Tibial artery (tissue), 4 donors: ENCODE data around the gene ANKRD61.
"Not testable (repeated sequence)": the region's sequence is repeated elsewhere in the genome, so short reads cannot be mapped to it uniquely, and the experiment has no call there.

Experiments
- DNase-seq, 2 donors: peaks; one replicate each; pipeline ENCODE4 v3.0.0-alpha.2; 2019
- H3K27ac ChIP-seq, 2 donors: fragments of 200-600 bp; sonication (generic) in 1 of 2; 1 replicate in 1 of 2; 2 replicates in 1 of 2; pipeline ENCODE4 v1.5.1; 2018 to 2019; ENCODE audit warnings: mild to moderate bottlenecking in 1 of 2
- H3K27me3 ChIP-seq, 2 donors: fragments of 200-600 bp; sonication (generic) in 1 of 2; one replicate each; pipeline versions ENCODE4 v1.5.1 to v1.6.0; 2016 to 2019
- H3K36me3 ChIP-seq, 3 donors: fragments of 200-600 bp; sonication (generic) in 2 of 3; one replicate each; pipeline ENCODE4 v1.5.1; 2016 to 2019; ENCODE audit warnings: mild to moderate bottlenecking in 2 of 3
- H3K4me1 ChIP-seq, 4 donors: fragments of 200-600 bp; sonication (generic) in 2 of 4; 1 replicate in 3 of 4; 2 replicates in 1 of 4; pipeline ENCODE4 v1.5.1; 2016 to 2019
- H3K4me3 ChIP-seq, 2 donors: fragments of 200-600 bp; sonication (generic) in 1 of 2; 1 replicate in 1 of 2; 2 replicates in 1 of 2; pipeline ENCODE4 v1.5.1; 2018 to 2019; ENCODE audit warnings: mild to moderate bottlenecking in 2 of 2
- H3K9me3 ChIP-seq, 3 donors: fragments of 200-600 bp; sonication (generic) in 1 of 3; one replicate each; pipeline ENCODE4 v1.5.1; 2016 to 2019
- CTCF ChIP-seq, 2 experiments: fragments of 200-600 bp in 1 of 2; fragments of 450-650 bp in 1 of 2; IDR thresholded peaks; one replicate each; pipeline ENCODE4 v1.5.1; 2017 to 2019; ENCODE audit warnings: antibody characterized with exemption in 2 of 2, mild to moderate bottlenecking in 1 of 2, moderate library complexity in 1 of 2
- intact Hi-C: fragments of 100-400 bp; cut with DNase I; formaldehyde crosslinking; loops from one replicate; pipeline ENCODE4 v1.15.0; 2023; ENCODE audit warnings: low total_unique reads

Gene ANKRD61

DNA sequence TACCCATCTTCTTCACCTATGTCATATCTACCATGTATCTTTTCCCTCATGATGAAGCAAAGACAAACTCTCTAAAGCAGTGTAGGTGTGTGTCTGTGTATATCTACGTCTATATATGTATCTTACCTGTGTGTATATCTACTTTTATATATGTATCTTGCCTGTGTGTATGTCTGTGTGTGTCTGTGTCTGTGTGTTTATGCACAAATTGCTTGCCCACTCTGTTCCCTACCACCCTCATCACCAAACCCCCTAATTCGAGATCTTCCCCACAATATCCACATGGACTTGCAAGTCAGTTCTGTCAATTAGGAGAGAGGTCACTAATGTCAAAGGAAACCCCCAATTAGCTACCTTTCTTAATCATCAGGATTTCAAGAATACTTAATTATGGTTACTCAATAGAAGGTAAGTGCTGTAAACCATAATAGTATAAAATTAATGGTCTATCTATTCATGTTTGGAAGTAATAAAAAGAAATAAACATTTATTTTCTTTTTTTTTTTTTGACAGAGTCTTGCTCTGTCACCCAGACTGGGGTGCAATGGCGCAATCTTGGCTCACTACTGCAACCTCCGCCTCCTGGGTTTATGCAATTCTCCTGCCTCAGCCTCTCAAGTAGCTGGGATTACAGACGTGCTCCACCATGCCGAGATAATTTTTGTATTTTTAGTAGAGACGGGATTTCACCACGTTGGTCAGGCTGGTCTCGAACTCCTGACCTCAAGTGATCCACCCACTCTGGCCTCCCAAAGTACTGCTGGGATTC lies 43.6 kb downstream of the ANKRD61 start:
- Histone ChIP-seq H3K4me3 (no peak overlapping the region), H3K36me3 (no peaks in the 10 kb centered on the region), H3K4me1 (no peaks in the 10 kb centered on the region), H3K27me3 (no peaks in the 10 kb centered on the region), H3K9me3 (no peaks in the 10 kb centered on the region), H3K27ac (no peak overlapping the region)
- TF ChIP-seq CTCF (IDR thresholded peaks at IDR 0.05), result no peak
- intact Hi-C loops, result no loop called here
- no peak for DNase-seq

- Histone ChIP-seq H3K27ac (no peak overlapping the region), H3K36me3 (no peaks in the 10 kb centered on the region), H3K4me3 (no peak overlapping the region), H3K9me3 (no peaks in the 10 kb centered on the region), H3K4me1 (no peaks in the 10 kb centered on the region), H3K27me3 (no peaks in the 10 kb centered on the region)
- TF ChIP-seq CTCF (IDR thresholded peaks at IDR 0.05), result no peak
- no peak for DNase-seq
- intact Hi-C loops, result no loop called here
Observed at GRCh38 chr7:6078548-6078947, 47.4 kb downstream of the ANKRD61 start.

DNA sequence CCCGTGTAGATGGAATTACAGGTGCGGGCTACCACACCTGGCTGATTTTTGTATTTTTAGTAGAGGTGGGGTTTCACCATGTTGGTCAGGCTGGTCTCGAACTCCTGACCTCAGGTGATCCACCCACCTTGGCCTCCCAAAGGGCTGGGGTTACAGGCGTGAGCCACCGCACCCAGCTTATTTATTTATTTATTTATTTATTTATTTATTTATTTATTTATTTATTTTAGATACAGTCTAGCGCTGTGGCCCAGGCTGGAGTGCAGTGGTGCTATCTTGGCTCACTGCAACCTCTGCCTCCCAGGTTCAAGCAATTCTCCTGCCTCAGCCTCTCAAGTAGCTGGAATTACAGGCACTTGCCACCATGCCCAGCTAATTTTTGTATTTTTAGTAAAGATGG lies 51.9 kb downstream of the ANKRD61 start:
- H3K36me3 ChIP-seq, H3K27ac ChIP-seq, H3K9me3 ChIP-seq, intact Hi-C loops, H3K27me3 ChIP-seq, H3K4me1 ChIP-seq, DNase-seq, H3K4me3 ChIP-seq: not testable (repeated sequence)
